RWPE1 (cell line): ENCODE results near the gene TMEM52B.
A peak's percentile ranks its signal among the peaks of the same experiment; 100 is the strongest.
"Not testable (repeated sequence)": the region's sequence is repeated elsewhere in the genome, so short reads cannot be mapped to it uniquely, and the experiment has no call there.

Source experiments
- CTCF ChIA-PET: fragments of 350-600 bp; sonication (Branson Sonifier 250); formaldehyde crosslinking; extraction: SDS; loops from one replicate; lab custom pipeline; 2021; lab: Yijun Ruan, JAX
- POLR2A ChIA-PET: fragments of 400-600 bp; formaldehyde crosslinking; extraction: SDS; loops from one replicate; lab custom pipeline; 2020; ENCODE audit warnings: antibody characterized with exemption; ENCODE audit not compliant: low non-redundant PET; lab: Yijun Ruan, JAX
- DNase-seq: peaks from one replicate; pipeline ENCODE4 v3.0.0; 2012; ENCODE audit warnings: low spot score
- H3K27ac ChIP-seq: fragments of 450-650 bp; 2 replicates; pipeline ENCODE4 v1.5.1; 2017
- CTCF ChIP-seq: fragments of 450-650 bp; conservative IDR thresholded peaks from 2 replicates; pipeline ENCODE4 v1.5.1; 2017; ENCODE audit warnings: low read depth, mild to moderate bottlenecking

Gene TMEM52B

DNA sequence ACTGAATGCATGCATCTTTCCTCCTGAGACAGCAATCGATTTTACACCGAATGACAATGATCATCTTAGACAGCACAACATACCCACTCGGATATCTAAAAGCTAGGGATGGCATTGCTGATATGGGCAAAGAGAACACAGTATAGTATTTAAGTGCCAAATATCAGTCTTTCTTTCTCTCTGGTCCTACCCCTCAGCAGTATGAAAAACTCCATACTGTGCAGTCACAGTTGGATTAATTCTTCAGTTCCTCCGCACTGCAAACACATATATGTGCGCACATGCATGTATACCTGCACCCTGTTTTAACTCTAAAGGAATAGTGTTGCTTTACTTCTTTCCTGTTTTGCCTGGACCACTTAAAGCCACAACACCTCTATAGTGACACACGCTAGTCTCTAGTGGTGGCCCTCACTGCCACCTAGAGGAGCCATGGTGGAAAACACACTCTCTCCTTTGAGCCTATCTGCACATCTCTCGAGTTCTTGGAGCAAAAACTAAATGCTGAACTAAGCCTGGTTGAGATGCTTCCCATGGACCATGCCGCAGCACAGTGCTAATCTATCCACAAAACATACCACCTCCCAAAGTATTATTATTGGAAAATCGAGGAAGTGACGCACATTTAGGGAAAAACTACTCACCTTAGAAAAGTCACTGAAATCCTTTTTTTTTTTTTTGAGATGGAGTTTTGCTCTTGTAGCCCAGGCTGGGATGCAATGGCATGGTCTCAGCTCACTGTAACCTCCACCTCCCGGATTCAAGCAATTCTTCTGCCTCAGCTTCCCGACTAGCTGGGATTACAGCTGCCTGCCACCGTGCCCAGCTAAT lies 11.9 kb downstream of the TMEM52B start:
- TF ChIP-seq CTCF = peak; percentile 53
- H3K27ac ChIP-seq = no peak overlapping the region
- POLR2A ChIA-PET = no interaction called here
- DNase-seq = peak; percentile 64
- CTCF ChIA-PET = interaction anchor here (0.7 to 2.9 kb wide), 3 partner anchors 38 to 687 kb away, joined by 4 to 27 read pairs (median 5); no protein-coding TSS in a partner anchor

GRCh38 chr12:10191865-10192264 lies 13.0 kb downstream of the TMEM52B start:
- ChIA-PET POLR2A (no interaction called here), CTCF (interaction anchor here (0.6 to 2.9 kb wide), 3 partner anchors 23 to 157 kb away, joined by 5 to 27 read pairs (median 5); no protein-coding TSS in a partner anchor)
- TF ChIP-seq CTCF = no peak
- H3K27ac ChIP-seq = no peak overlapping the region
- no peak for DNase-seq

DNA sequence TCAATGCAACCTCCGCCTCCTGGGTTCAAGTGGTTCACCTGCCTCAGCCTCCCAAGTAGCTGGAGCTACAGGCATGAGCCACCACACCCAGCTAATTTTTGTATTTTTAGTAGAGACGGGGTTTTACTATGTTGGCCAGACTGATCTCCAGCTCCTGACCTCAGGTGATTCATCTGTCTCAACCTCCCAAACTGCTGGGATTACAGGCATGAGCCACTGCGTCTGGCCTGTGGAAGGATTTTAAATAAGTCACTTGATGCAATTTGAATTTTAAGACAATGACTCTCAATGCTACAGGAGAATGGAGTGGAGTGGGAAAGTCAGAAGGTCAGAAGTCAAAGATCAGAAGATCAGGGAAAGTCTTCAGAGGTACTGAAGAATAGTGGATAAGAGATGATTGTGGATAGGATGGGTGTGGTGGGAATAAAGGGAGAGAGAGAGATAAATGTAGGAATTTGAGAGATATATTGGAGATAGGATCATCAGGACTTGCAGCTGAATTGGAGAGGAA lies 15.4 kb downstream of the TMEM52B start:
- CTCF ChIA-PET = interaction anchor here (0.9 to 1.8 kb wide), 2 partner anchors 17 to 41 kb away, joined by 3 to 11 read pairs; no protein-coding TSS in a partner anchor
- TF ChIP-seq CTCF = no peak
- POLR2A ChIA-PET = no interaction called here
- no peak overlapping the region for H3K27ac ChIP-seq
- DNase-seq = no peak

DNA sequence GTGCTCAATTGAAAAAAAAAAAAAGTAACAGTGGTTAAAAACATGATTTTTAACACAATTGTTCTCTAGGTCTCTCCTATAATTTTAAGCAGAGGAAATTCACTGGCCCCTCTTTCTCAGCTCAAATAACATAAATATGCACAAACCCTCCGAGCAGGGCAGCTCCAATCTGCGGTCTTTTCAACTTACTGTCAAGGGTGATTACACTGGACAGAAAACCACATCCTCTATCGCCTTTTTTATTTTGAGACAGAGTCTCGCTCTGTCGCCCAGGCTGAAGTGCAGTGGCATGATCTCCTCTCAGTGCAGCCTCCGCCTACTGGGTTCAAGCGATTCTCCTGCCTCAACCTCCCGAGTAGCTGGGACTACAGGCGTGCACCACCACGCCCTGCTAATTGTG lies 17.4 kb downstream of the TMEM52B start:
- POLR2A ChIA-PET = no interaction called here
- CTCF ChIA-PET = interaction anchor here (0.6 to 1.0 kb wide), 2 partner anchors 13 to 43 kb away, joined by 3 read pairs; no protein-coding TSS in a partner anchor
- no peak overlapping the region for H3K27ac ChIP-seq
- TF ChIP-seq CTCF = no peak
- no peak for DNase-seq

DNA sequence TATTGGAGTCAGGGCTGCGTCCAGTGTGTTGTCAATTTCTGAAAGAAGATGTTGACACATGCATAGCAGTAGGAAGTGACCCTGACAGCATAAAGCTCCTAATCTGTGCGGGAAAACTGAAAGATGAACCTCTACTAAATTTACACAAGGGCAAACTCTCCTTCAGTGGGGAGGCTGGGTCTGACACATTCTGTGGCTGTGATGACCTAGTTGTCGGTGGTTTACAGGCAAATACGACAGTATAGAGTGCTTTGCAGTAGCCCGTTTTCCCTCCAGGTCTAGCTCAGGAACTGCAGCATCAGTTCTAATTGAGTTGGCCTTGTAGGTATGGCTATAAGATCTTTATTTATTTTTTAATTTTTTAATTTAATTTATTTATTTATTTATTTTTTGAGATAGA lies 19.0 kb downstream of the TMEM52B start:
- no peak for DNase-seq
- ChIA-PET POLR2A (no interaction called here), CTCF (interaction anchor here (0.6 kb wide), 1 partner anchor 90 kb away, joined by 3 read pairs; no protein-coding TSS in a partner anchor)

GRCh38 chr12:10204495-10204894 lies 25.7 kb downstream of the TMEM52B start:
- H3K27ac ChIP-seq, CTCF ChIA-PET, POLR2A ChIA-PET, DNase-seq: not testable (repeated sequence)

More for the DNA sequence above, 19.0 kb downstream of the TMEM52B start:
- H3K27ac ChIP-seq = no peak overlapping the region
- no peak for TF ChIP-seq CTCF
